GM23248 (cell line): ENCODE results near the gene OR4F17.
"Not testable (repeated sequence)": the region's sequence is repeated elsewhere in the genome, so short reads cannot be mapped to it uniquely, and the experiment has no call there.

Experiments
- EZH2 ChIP-seq: fragments of 200-600 bp; sonication (generic); IDR thresholded peaks from 2 replicates; pipeline ENCODE4 v1.6.1; 2018; ENCODE audit warnings: antibody characterized with exemption, mild to moderate bottlenecking; ENCODE audit not compliant: insufficient read depth, poor library complexity, severe bottlenecking
- EZH2phosphoT487 ChIP-seq: fragments of 200-600 bp; sonication (generic); IDR thresholded peaks from 2 replicates; pipeline ENCODE4 v1.6.1; 2018; ENCODE audit warnings: antibody characterized with exemption, moderate library complexity, mild to moderate bottlenecking, low read depth; ENCODE audit not compliant: insufficient read depth

- TF ChIP-seq EZH2, EZH2phosphoT487: not testable (repeated sequence)
Observed at GRCh38 chr19:90678-91077, 16.2 kb upstream of the OR4F17 start.
